GM18519 (cell line): ENCODE measurements around the gene SNX12.
A peak's percentile ranks its signal among the peaks of the same experiment; 100 is the strongest.

ENCODE experiments used
- ATAC-seq: cut with Tn5 transposase; IDR thresholded peaks from one replicate; pipeline ENCODE4 v1.9.1; 2021; ENCODE audit warnings: mild to moderate bottlenecking, moderate library complexity; ENCODE audit not compliant: unreplicated experiment, low FRiP score

The SNX12 gene

GRCh38 chrX:71068044-71068918 is at the start of gene SNX12:
SNX12 (minus strand) TSS chrX:71068334; CDS start chrX:71068306, 28 bp downstream.
- ATAC-seq = peak; percentile 89

- no peak for ATAC-seq
Observed at GRCh38 chrX:71117358-71117757, 49.2 kb upstream of the SNX12 start.

GRCh38 chrX:71111921-71112431 is 43.8 kb upstream of the SNX12 start:
- ATAC-seq = peak; percentile 16

- peak; percentile 83 for ATAC-seq
Observed at GRCh38 chrX:71111141-71111843, 43.2 kb upstream of the SNX12 start, which contains the start of gene IL2RG. IL2RG (minus strand) TSS chrX:71111577; CDS start chrX:71111539, 38 bp downstream.

GRCh38 chrX:71109051-71109450 is 40.9 kb upstream of the SNX12 start:
- ATAC-seq = no peak

GRCh38 chrX:71107762-71108360 is 39.7 kb upstream of the SNX12 start:
- no peak for ATAC-seq

GRCh38 chrX:71107245-71107644 is 39.1 kb upstream of the SNX12 start:
- no peak for ATAC-seq

- no peak for ATAC-seq
Observed at GRCh38 chrX:71106427-71106826, 38.3 kb upstream of the SNX12 start, which contains the start of gene CXorf65. CXorf65 (minus strand) TSS chrX:71106740; CDS start chrX:71106556, 184 bp downstream.

- no peak for ATAC-seq
Observed at GRCh38 chrX:71105628-71106027, 37.5 kb upstream of the SNX12 start.

GRCh38 chrX:71103110-71103983 is 35.2 kb upstream of the SNX12 start:
- no peak for ATAC-seq

GRCh38 chrX:71102292-71102691 is 34.2 kb upstream of the SNX12 start:
- ATAC-seq = no peak

GRCh38 chrX:71100581-71101505 is 32.7 kb upstream of the SNX12 start:
- ATAC-seq = no peak

GRCh38 chrX:71099736-71100135 is 31.6 kb upstream of the SNX12 start:
- ATAC-seq = no peak

GRCh38 chrX:71098951-71099506 is 30.9 kb upstream of the SNX12 start:
- no peak for ATAC-seq

GRCh38 chrX:71098302-71098701 is 30.2 kb upstream of the SNX12 start:
- no peak for ATAC-seq

- ATAC-seq = no peak
Observed at GRCh38 chrX:71096760-71097032, 28.6 kb upstream of the SNX12 start.

- ATAC-seq = no peak
Observed at GRCh38 chrX:71095981-71096759, 28.0 kb upstream of the SNX12 start.

GRCh38 chrX:71095555-71095980 is 27.4 kb upstream of the SNX12 start, which contains the start of gene FOXO4:
FOXO4 (plus strand) TSS chrX:71095851; CDS start chrX:71096529, 678 bp downstream.
- ATAC-seq = peak; percentile 78
